PC-3 (cell line): ENCODE measurements around the gene PEA15. TPM values are rescaled to one million over a fixed set of nuclear protein-coding genes. Genes with fewer than 3 reads are reported as not detected.
A peak's percentile ranks its signal among the peaks of the same experiment; 100 is the strongest.

ENCODE experiments used
- ATAC-seq: fragments of 200-7000 bp; cut with Tn5 transposase; 2 replicates; pipeline ENCODE4 v1.9.1; 2020; ENCODE audit warnings: mild to moderate bottlenecking, moderate library complexity
- BruUV-seq: library from RNA; stranded (reverse); fragments of 400-500 nt; replicated peaks from 2 replicates; lab custom pipeline; 2021; lab: Mats Ljungman, UMichigan
- CTCF ChIA-PET: fragments of 300-600 bp; sonication (Branson Sonifier 250); formaldehyde crosslinking; loops from one replicate; lab custom pipeline; 2022; ENCODE audit warnings: antibody characterized with exemption; lab: Charles Lee
- POLR2A ChIA-PET: fragments of 300-600 bp; sonication (Branson Sonifier 250); formaldehyde crosslinking; loops from one replicate; lab custom pipeline; 2022; ENCODE audit warnings: antibody characterized with exemption; ENCODE audit not compliant: unreplicated experiment; lab: Charles Lee
- DNase-seq: peaks from one replicate; pipeline ENCODE4 v3.0.0-alpha.2; 2015
- H2AFZ ChIP-seq: fragments of 300-600 bp; sonication (generic); 2 replicates; pipeline ENCODE4 v1.6.0; 2016; ENCODE audit warnings: antibody characterized with exemption, low read length
- H3F3A ChIP-seq: fragments of 300-600 bp; sonication (generic); one replicate; pipeline ENCODE4 v1.6.0; 2017; ENCODE audit warnings: antibody characterized with exemption, low read length, control low read depth, mild to moderate bottlenecking; ENCODE audit not compliant: unreplicated experiment
- H3K27ac ChIP-seq: fragments of 300-600 bp; sonication (generic); 2 replicates; pipeline ENCODE4 v1.5.1; 2016; ENCODE audit warnings: mild to moderate bottlenecking, low read length
- H3K27me3 ChIP-seq: fragments of 300-600 bp; sonication (generic); 2 replicates; pipeline ENCODE4 v1.6.1; 2016; ENCODE audit warnings: low read length, mixed read lengths
- H3K36me3 ChIP-seq: fragments of 300-600 bp; sonication (generic); 2 replicates; pipeline ENCODE4 v1.6.1; 2016; ENCODE audit warnings: low read depth, mixed run types, low read length, mixed read lengths
- H3K4me1 ChIP-seq: fragments of 300-600 bp; sonication (generic); 2 replicates; pipeline ENCODE4 v1.5.1; 2016; ENCODE audit warnings: low read length; ENCODE audit not compliant: insufficient read depth
- H3K4me2 ChIP-seq: fragments of 300-600 bp; sonication (generic); 2 replicates; pipeline ENCODE4 v1.6.0; 2016; ENCODE audit warnings: low read length
- H3K4me3 ChIP-seq: fragments of 300-600 bp; sonication (generic); 2 replicates; pipeline ENCODE4 v1.5.1; 2016; ENCODE audit warnings: mild to moderate bottlenecking, low read length, mixed read lengths
- H3K79me2 ChIP-seq: fragments of 300-600 bp; sonication (generic); 2 replicates; pipeline ENCODE4 v1.6.1; 2017; ENCODE audit warnings: low read length, mixed read lengths
- H3K9ac ChIP-seq: fragments of 300-600 bp; sonication (generic); 2 replicates; pipeline ENCODE4 v1.6.0; 2016; ENCODE audit warnings: mild to moderate bottlenecking, low read length
- H3K9me2 ChIP-seq: fragments of 300-600 bp; sonication (generic); replicated peaks from 2 replicates; pipeline ENCODE4 v1.6.1; 2016; ENCODE audit warnings: mixed run types, low read length, mixed read lengths
- H3K9me3 ChIP-seq: fragments of 300-600 bp; sonication (generic); 2 replicates; pipeline ENCODE4 v1.6.1; 2016; ENCODE audit warnings: low read length, mixed read lengths
- H4K20me1 ChIP-seq: fragments of 300-600 bp; sonication (generic); 2 replicates; pipeline ENCODE4 v1.6.1; 2016; ENCODE audit warnings: low read length, mixed read lengths
- EZH2 ChIP-seq: fragments of 300-600 bp; sonication (generic); IDR thresholded peaks from one replicate; pipeline ENCODE4 v1.6.1; 2017; ENCODE audit warnings: antibody characterized with exemption, mild to moderate bottlenecking, low read length; ENCODE audit not compliant: unreplicated experiment
- EZH2phosphoT487 ChIP-seq: fragments of 300-600 bp; sonication (generic); IDR thresholded peaks from 2 replicates; pipeline ENCODE4 v1.6.1; 2018; ENCODE audit warnings: mild to moderate bottlenecking, antibody characterized with exemption, low read length, borderline replicate concordance
- intact Hi-C: fragments of 100-400 bp; cut with micrococcal nuclease; formaldehyde crosslinking; loops from 2 replicates; pipeline ENCODE4 v1.9.0; 2023
- total RNA-seq: library from RNA; depleted of rRNA; stranded (reverse); fragments of >200 nt; gene quantifications from 2 replicates; pipeline ENCODE4 v1.2.3, GENCODE V29; 2014
- TF ChIP-seq, protein P1 (sequence below): fragments of 300-600 bp; sonication (generic); conservative IDR thresholded peaks from 2 replicates; pipeline ENCODE4 v1.5.1; 2017; ENCODE audit warnings: antibody characterized with exemption, low read depth, mild to moderate bottlenecking, low read length

The PEA15 gene
- total RNA-seq, 1 experiment from 2014 or later = 90.3 TPM

DNA sequence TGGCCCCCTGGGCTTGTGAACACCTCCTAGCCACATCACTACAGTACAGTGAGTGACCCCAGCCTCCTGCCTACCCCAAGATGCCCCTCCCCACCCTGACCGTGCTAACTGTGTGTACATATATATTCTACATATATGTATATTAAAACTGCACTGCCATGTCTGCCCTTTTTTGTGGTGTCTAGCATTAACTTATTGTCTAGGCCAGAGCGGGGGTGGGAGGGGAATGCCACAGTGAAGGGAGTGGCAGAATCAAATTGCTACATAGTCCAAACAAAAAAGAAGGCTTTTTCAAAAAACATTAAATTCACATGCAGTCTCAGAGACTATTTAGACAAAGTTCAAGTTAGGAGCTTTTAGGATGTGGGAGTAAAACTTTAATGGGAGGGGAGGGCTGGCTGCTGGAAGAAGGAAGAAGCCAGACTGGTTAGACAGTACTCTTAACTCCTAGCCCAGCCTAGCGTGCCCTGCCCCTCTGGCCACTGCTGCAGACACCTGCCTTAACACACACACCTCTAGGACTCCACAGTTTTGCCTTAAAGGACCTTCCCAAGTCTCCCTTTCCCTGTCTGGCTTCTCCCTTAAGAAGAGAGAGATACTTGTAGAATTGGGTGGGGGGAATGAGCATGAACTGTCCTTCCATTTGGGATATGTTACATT, 9.4 kb downstream of the PEA15 start:
- no peak overlapping the region for H2AFZ ChIP-seq
- CTCF ChIA-PET = no interaction called here
- H4K20me1 ChIP-seq = peaks cover 16% of the 10 kb centered on the region; the same call in 1 of the 2 replicates
- peaks cover 14% of the 10 kb centered on the region; the same call in 1 of the 2 replicates for H3K79me2 ChIP-seq
- no peaks in the 10 kb centered on the region for H3K9me2 ChIP-seq
- peak; percentile 25; the same call in 1 of the 2 replicates for ATAC-seq
- TF ChIP-seq EZH2 (no peak), EZH2phosphoT487 (no peak)
- TF ChIP-seq, protein P1, sequence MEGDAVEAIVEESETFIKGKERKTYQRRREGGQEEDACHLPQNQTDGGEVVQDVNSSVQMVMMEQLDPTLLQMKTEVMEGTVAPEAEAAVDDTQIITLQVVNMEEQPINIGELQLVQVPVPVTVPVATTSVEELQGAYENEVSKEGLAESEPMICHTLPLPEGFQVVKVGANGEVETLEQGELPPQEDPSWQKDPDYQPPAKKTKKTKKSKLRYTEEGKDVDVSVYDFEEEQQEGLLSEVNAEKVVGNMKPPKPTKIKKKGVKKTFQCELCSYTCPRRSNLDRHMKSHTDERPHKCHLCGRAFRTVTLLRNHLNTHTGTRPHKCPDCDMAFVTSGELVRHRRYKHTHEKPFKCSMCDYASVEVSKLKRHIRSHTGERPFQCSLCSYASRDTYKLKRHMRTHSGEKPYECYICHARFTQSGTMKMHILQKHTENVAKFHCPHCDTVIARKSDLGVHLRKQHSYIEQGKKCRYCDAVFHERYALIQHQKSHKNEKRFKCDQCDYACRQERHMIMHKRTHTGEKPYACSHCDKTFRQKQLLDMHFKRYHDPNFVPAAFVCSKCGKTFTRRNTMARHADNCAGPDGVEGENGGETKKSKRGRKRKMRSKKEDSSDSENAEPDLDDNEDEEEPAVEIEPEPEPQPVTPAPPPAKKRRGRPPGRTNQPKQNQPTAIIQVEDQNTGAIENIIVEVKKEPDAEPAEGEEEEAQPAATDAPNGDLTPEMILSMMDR = no peak
- H3K4me2 ChIP-seq = no peak overlapping the region
- DNase-seq = no peak
- no peak overlapping the region for H3K9ac ChIP-seq
- H3K27ac ChIP-seq = no peak overlapping the region
- H3K27me3 ChIP-seq = no peaks in the 10 kb centered on the region
- POLR2A ChIA-PET = no interaction called here
- H3K36me3 ChIP-seq = peaks cover 82% of the 10 kb centered on the region
- H3K4me1 ChIP-seq = no peaks in the 10 kb centered on the region
- TSS peak; percentile 34 for BruUV-seq
- no peak overlapping the region for H3K4me3 ChIP-seq
- no peaks in the 10 kb centered on the region for H3K9me3 ChIP-seq
- no peaks in the 10 kb centered on the region for H3F3A ChIP-seq
- intact Hi-C loops = no loop called here

DNA sequence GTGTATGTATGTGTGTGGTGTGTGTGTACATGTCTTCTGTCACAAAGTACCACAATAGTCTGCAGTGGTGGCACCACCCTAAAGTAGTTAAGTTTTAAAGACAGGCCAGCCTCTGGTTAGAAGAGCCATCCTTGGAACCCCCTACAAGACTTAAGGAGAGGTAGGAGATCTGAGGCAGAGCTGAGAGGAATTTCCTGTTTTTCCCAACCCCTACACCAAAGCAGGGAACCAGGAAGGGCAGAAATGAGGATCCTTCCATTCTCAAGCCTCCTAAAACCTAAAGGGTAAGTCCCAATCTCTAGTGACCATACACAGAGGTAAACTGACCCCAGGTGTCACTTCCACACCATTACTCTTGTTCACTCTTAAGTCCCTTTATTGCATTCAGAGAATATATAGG, 11.1 kb downstream of the PEA15 start:
- H3F3A ChIP-seq = no peaks in the 10 kb centered on the region
- intact Hi-C loops = no loop called here
- no peak overlapping the region for H3K4me3 ChIP-seq
- BruUV-seq = no TSS peak
- no peaks in the 10 kb centered on the region for H3K4me1 ChIP-seq
- H3K79me2 ChIP-seq = no peaks in the 10 kb centered on the region
- H3K27ac ChIP-seq = no peak overlapping the region
- ATAC-seq = no peak
- DNase-seq = no peak
- no peak overlapping the region for H3K9ac ChIP-seq
- H2AFZ ChIP-seq = no peak overlapping the region
- TF ChIP-seq EZH2 (no peak), EZH2phosphoT487 (no peak)
- TF ChIP-seq, protein P1 = no peak
- H3K4me2 ChIP-seq = no peak overlapping the region
- POLR2A ChIA-PET = no interaction called here
- H3K9me3 ChIP-seq = no peaks in the 10 kb centered on the region
- H3K9me2 ChIP-seq = no peaks in the 10 kb centered on the region
- peaks cover 73% of the 10 kb centered on the region for H3K36me3 ChIP-seq
- no peaks in the 10 kb centered on the region for H3K27me3 ChIP-seq
- H4K20me1 ChIP-seq = peaks cover 6% of the 10 kb centered on the region; the same call in 1 of the 2 replicates
- CTCF ChIA-PET = no interaction called here

GRCh38 chr1:160217481-160218051, 12.4 kb downstream of the PEA15 start:
- ATAC-seq (no peak), DNase-seq (no peak)
- H3K9me2 ChIP-seq = no peaks in the 10 kb centered on the region
- ChIA-PET POLR2A (no interaction called here), CTCF (interaction anchor here (3.5 kb wide), 1 partner anchor 25 kb away, joined by 99 read pairs; no protein-coding TSS in a partner anchor)
- intact Hi-C loops = loop anchor here (2.0 kb wide), 1 partner anchor 35 kb away; no protein-coding TSS in a partner anchor
- no peak overlapping the region for H3K27ac ChIP-seq
- H3K9ac ChIP-seq = no peak overlapping the region
- no peaks in the 10 kb centered on the region for H3K9me3 ChIP-seq
- H3K27me3 ChIP-seq = no peaks in the 10 kb centered on the region
- no peak for TF ChIP-seq EZH2
- TF ChIP-seq EZH2phosphoT487 = no peak
- TF ChIP-seq, protein P1 = no peak
- H4K20me1 ChIP-seq = no peaks in the 10 kb centered on the region
- peaks cover 67% of the 10 kb centered on the region for H3K36me3 ChIP-seq
- BruUV-seq = no TSS peak
- no peaks in the 10 kb centered on the region for H3K4me1 ChIP-seq
- no peak overlapping the region for H3K4me2 ChIP-seq
- no peak overlapping the region for H3K4me3 ChIP-seq
- no peaks in the 10 kb centered on the region for H3K79me2 ChIP-seq
- no peak overlapping the region for H2AFZ ChIP-seq
- H3F3A ChIP-seq = no peaks in the 10 kb centered on the region
